Hepatocyte (in vitro differentiated cells): Measurements from ENCODE around the gene KRTAP5-10. TPM values are rescaled to one million over a fixed set of nuclear protein-coding genes. Genes with fewer than 3 reads are reported as not detected.

Experiments used
- DNase-seq: peaks from one replicate; pipeline ENCODE4 v3.0.0-alpha.2; 2016; ENCODE audit warnings: low spot score
- H2AFZ ChIP-seq: fragments of 200-600 bp; sonication (generic); 2 replicates; pipeline ENCODE4 v1.6.0; 2016; ENCODE audit warnings: antibody characterized with exemption, mild to moderate bottlenecking
- H3K27ac ChIP-seq: fragments of 200-600 bp; sonication (generic); 2 replicates; pipeline ENCODE4 v1.5.1; 2016; ENCODE audit warnings: mild to moderate bottlenecking
- H3K27me3 ChIP-seq: fragments of 200-600 bp; sonication (generic); 2 replicates; pipeline ENCODE4 v1.6.1; 2016
- H3K36me3 ChIP-seq: fragments of 200-600 bp; sonication (generic); replicated peaks from 2 replicates; pipeline ENCODE4 v1.5.1; 2016; ENCODE audit warnings: low read depth; ENCODE audit not compliant: insufficient read depth
- H3K4me1 ChIP-seq: fragments of 200-600 bp; sonication (generic); 2 replicates; pipeline ENCODE4 v1.5.1; 2016; ENCODE audit warnings: mild to moderate bottlenecking, moderate library complexity; ENCODE audit not compliant: insufficient read depth
- H3K4me2 ChIP-seq: fragments of 200-600 bp; sonication (generic); 2 replicates; pipeline ENCODE4 v1.6.0; 2016
- H3K4me3 ChIP-seq: fragments of 200-600 bp; sonication (generic); 2 replicates; pipeline ENCODE4 v1.5.1; 2016; ENCODE audit warnings: mild to moderate bottlenecking
- H3K79me2 ChIP-seq: fragments of 200-600 bp; sonication (generic); 2 replicates; pipeline ENCODE4 v1.6.0; 2017; ENCODE audit warnings: mild to moderate bottlenecking
- H3K9me2 ChIP-seq: fragments of 200-600 bp; sonication (generic); replicated peaks from 2 replicates; pipeline ENCODE4 v1.6.0; 2017; ENCODE audit warnings: mild to moderate bottlenecking; ENCODE audit not compliant: insufficient read depth
- H3K9me3 ChIP-seq: fragments of 200-600 bp; sonication (generic); 2 replicates; pipeline ENCODE4 v1.5.1; 2016; ENCODE audit warnings: low read depth, mild to moderate bottlenecking
- H4K20me1 ChIP-seq: fragments of 200-600 bp; sonication (generic); 2 replicates; pipeline ENCODE4 v1.6.0; 2016; ENCODE audit warnings: mild to moderate bottlenecking; ENCODE audit not compliant: insufficient read depth, poor library complexity, severe bottlenecking
- EZH2 ChIP-seq: fragments of 200-600 bp; sonication (generic); IDR thresholded peaks from 2 replicates; pipeline ENCODE4 v1.6.1; 2016; ENCODE audit warnings: antibody characterized with exemption, mild to moderate bottlenecking, borderline replicate concordance
- EZH2phosphoT487 ChIP-seq: fragments of 200-600 bp; sonication (generic); IDR thresholded peaks from one replicate; pipeline ENCODE4 v1.6.1; 2018; ENCODE audit warnings: antibody characterized with exemption, mild to moderate bottlenecking, low read depth, moderate library complexity; ENCODE audit not compliant: unreplicated experiment, severe bottlenecking
- WGBS: methylation state at CpG from one replicate; pipeline ENCODE4 v1.1.6; 2016; ENCODE audit warnings: low lambda C conversion rate; ENCODE audit errors: missing lambda C conversion rate; 5-methylcytosine and 5-hydroxymethylcytosine counted together
- polyA plus RNA-seq: library from polyadenylated mRNA; unstranded; fragments of >200 nt; fragmentation: Nextera tagmentation; extraction: Ambion mirVana; gene quantifications from 2 replicates; pipeline ENCODE4 v1.2.1, GENCODE V29; 2016
- total RNA-seq: library from RNA; depleted of rRNA; stranded (reverse); fragments of >200 nt; gene quantifications from 2 replicates; pipeline ENCODE4 v1.2.3, GENCODE V29; 2014
- TF ChIP-seq, protein P1 (sequence below): fragments of 200-600 bp; sonication (generic); IDR thresholded peaks from 2 replicates; pipeline ENCODE4 v1.5.1; 2016; ENCODE audit warnings: antibody characterized with exemption, mild to moderate bottlenecking; ENCODE audit not compliant: poor library complexity

Gene KRTAP5-10
- total and polyA plus RNA-seq, 2 experiments from 2014 or later, result 0.12 TPM; not detected in 1

DNA sequence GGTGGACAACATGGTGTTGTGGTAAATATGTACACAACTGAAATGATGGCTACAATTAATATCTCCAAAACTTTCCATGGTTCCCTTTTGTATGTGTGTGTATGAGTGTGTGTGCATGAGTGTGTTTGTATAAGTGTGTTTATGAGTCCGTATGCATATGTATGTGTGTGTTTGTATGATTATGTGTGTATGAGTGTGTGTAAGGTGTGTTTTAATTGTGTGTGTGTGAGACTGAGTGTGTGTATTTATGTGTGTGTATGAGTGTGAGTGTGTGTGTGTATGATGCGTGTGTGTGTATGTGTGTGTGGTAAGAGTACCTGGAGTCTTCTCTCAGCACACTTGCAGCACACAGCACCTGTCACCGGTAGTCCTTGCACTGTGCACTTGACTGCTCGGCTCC is 9.3 kb upstream of the KRTAP5-10 start:
- no peak for TF ChIP-seq EZH2phosphoT487
- no peak for TF ChIP-seq EZH2
- TF ChIP-seq, protein P1, sequence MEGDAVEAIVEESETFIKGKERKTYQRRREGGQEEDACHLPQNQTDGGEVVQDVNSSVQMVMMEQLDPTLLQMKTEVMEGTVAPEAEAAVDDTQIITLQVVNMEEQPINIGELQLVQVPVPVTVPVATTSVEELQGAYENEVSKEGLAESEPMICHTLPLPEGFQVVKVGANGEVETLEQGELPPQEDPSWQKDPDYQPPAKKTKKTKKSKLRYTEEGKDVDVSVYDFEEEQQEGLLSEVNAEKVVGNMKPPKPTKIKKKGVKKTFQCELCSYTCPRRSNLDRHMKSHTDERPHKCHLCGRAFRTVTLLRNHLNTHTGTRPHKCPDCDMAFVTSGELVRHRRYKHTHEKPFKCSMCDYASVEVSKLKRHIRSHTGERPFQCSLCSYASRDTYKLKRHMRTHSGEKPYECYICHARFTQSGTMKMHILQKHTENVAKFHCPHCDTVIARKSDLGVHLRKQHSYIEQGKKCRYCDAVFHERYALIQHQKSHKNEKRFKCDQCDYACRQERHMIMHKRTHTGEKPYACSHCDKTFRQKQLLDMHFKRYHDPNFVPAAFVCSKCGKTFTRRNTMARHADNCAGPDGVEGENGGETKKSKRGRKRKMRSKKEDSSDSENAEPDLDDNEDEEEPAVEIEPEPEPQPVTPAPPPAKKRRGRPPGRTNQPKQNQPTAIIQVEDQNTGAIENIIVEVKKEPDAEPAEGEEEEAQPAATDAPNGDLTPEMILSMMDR, result no peak
- no peak overlapping the region for H2AFZ ChIP-seq

DNA sequence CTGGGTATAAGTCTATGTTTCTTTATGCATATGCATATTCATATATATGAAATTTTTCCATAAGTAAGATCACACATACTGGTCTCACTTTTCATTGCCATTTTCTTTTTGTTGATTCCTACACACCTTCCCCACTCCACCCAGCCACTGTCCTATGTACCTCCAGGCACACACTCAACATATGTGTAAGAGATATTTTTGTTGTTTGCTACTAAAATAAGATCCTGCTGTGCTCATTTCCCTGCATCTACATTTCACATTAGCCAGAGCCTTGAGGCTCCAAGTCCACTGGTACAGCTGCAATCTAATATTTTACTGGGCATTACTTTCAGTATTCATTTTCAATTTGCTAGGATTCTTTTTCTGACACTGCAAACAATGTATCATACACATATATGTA is 8.1 kb upstream of the KRTAP5-10 start:
- Histone ChIP-seq H3K27me3 (no peaks in the 10 kb centered on the region), H3K36me3 (no peaks in the 10 kb centered on the region), H2AFZ (no peak overlapping the region), H3K4me2 (no peak overlapping the region), H3K4me1 (no peaks in the 10 kb centered on the region), H3K79me2 (no peaks in the 10 kb centered on the region), H4K20me1 (no peaks in the 10 kb centered on the region), H3K9me2 (no peaks in the 10 kb centered on the region), H3K9me3 (no peaks in the 10 kb centered on the region), H3K4me3 (no peak overlapping the region), H3K27ac (no peak overlapping the region)
- TF ChIP-seq EZH2, result no peak
- TF ChIP-seq, protein P1, result no peak
- TF ChIP-seq EZH2phosphoT487, result no peak
- no peak for DNase-seq

More for the DNA sequence above, 9.3 kb upstream of the KRTAP5-10 start:
- H3K9me3 ChIP-seq, result no peaks in the 10 kb centered on the region
- no peaks in the 10 kb centered on the region for H3K79me2 ChIP-seq
- no peaks in the 10 kb centered on the region for H3K36me3 ChIP-seq
- no peaks in the 10 kb centered on the region for H4K20me1 ChIP-seq
- no peak overlapping the region for H3K4me2 ChIP-seq
- WGBS, result 90% methylated on average over 4 of the region's 4 CpGs
- H3K27me3 ChIP-seq, result no peaks in the 10 kb centered on the region
- no peak overlapping the region for H3K27ac ChIP-seq
- DNase-seq, result no peak
- H3K4me1 ChIP-seq, result no peaks in the 10 kb centered on the region
- no peak overlapping the region for H3K4me3 ChIP-seq
- H3K9me2 ChIP-seq, result no peaks in the 10 kb centered on the region

DNA sequence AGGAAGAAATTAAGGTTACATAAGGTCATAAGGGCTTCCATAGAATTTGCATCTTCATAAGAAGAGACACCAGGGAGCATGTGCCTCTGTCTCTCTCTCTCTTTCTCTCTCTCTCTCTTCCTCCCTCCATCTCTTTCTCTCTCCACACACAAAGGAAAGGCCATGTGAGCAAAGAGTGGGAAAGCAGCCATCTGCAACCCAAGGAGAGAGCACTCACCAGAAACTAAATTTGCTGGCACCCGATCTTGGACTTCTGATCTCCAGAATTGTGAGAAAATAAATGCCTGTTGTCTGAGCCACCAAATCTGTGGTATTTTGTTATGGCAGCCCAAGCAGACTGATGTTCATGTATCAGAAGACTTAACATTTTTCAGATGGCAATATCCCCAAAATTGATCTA is 6.4 kb upstream of the KRTAP5-10 start:
- Histone ChIP-seq H3K4me3 (no peak overlapping the region), H4K20me1 (no peaks in the 10 kb centered on the region), H2AFZ (no peak overlapping the region), H3K79me2 (no peaks in the 10 kb centered on the region), H3K9me2 (no peaks in the 10 kb centered on the region), H3K36me3 (no peaks in the 10 kb centered on the region), H3K27me3 (no peaks in the 10 kb centered on the region), H3K9me3 (no peaks in the 10 kb centered on the region), H3K4me1 (no peaks in the 10 kb centered on the region), H3K27ac (no peak overlapping the region), H3K4me2 (no peak overlapping the region)
- DNase-seq, result no peak
- TF ChIP-seq, protein P1, result no peak
- WGBS, result 90% methylated on average over 1 of the region's 1 CpG

DNA sequence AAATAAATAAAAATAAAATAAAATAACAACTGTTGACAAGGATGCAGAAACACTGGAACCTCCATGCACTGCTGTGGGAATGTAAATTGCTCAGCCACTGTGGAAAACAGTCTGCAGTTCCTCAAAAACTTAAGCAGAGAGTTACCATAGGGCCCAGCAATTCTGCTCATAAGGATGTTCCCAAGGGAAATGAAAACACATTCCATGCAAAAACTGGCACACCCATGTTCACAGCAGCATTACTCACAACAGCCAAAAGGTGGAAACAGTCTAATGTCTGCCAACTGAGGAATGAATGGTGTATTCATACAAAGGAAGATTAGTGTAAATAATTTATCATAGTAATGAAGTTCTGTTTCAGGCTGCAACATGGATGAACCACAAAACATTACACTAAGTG is 3.2 kb upstream of the KRTAP5-10 start:
- H3K4me2 ChIP-seq, result no peak overlapping the region
- no peak overlapping the region for H2AFZ ChIP-seq
- H4K20me1 ChIP-seq, result no peaks in the 10 kb centered on the region
- no peak overlapping the region for H3K27ac ChIP-seq
- no peaks in the 10 kb centered on the region for H3K9me3 ChIP-seq
- no peaks in the 10 kb centered on the region for H3K36me3 ChIP-seq
- no peak overlapping the region for H3K4me3 ChIP-seq
- no peaks in the 10 kb centered on the region for H3K4me1 ChIP-seq
- TF ChIP-seq EZH2 (no peak), EZH2phosphoT487 (no peak)
- TF ChIP-seq, protein P1, result no peak
- H3K27me3 ChIP-seq, result no peaks in the 10 kb centered on the region
- no peak for DNase-seq
- no peaks in the 10 kb centered on the region for H3K9me2 ChIP-seq
- no peaks in the 10 kb centered on the region for H3K79me2 ChIP-seq
